DND-41 (cell line): ENCODE results near the gene TEX38.

Experiments used
- EZH2 ChIP-seq: IDR thresholded peaks from 3 replicates; pipeline ENCODE4 v1.6.1; 2012; ENCODE audit warnings: borderline replicate concordance, low read depth, mild to moderate bottlenecking, moderate library complexity, low read length, inconsistent platforms; ENCODE audit not compliant: severe bottlenecking
- TF ChIP-seq, protein P1 (sequence below): IDR thresholded peaks from 2 replicates; pipeline ENCODE4 v1.5.1; 2012; ENCODE audit warnings: borderline replicate concordance, low read length, moderate library complexity, mild to moderate bottlenecking; ENCODE audit not compliant: poor library complexity, severe bottlenecking; ENCODE audit errors: extremely low read depth

DNA sequence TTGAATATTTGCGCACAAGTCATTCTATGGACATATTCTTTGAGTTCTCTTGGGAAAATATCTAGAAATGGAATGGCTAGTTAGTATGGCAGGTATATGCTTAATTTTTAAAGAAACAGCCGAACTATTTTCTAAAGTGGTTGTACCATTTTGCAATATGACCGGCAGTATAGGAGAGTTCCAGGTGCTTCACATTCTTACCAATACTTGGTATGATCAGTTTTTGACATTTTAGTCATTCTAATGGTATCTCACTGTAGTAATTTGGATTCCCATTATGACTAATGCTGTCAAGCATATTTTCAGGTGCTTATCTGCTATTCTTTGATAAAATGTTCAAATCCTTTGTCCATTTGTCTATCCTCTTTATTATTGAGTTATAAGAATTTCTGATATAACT lies 24.0 kb upstream of the TEX38 start:
- TF ChIP-seq, protein P1, sequence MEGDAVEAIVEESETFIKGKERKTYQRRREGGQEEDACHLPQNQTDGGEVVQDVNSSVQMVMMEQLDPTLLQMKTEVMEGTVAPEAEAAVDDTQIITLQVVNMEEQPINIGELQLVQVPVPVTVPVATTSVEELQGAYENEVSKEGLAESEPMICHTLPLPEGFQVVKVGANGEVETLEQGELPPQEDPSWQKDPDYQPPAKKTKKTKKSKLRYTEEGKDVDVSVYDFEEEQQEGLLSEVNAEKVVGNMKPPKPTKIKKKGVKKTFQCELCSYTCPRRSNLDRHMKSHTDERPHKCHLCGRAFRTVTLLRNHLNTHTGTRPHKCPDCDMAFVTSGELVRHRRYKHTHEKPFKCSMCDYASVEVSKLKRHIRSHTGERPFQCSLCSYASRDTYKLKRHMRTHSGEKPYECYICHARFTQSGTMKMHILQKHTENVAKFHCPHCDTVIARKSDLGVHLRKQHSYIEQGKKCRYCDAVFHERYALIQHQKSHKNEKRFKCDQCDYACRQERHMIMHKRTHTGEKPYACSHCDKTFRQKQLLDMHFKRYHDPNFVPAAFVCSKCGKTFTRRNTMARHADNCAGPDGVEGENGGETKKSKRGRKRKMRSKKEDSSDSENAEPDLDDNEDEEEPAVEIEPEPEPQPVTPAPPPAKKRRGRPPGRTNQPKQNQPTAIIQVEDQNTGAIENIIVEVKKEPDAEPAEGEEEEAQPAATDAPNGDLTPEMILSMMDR = no peak
- TF ChIP-seq EZH2 = no peak
